Neural crest cell (in vitro differentiated cells): ENCODE results near the gene DDX39A. TPM values are rescaled to one million over a fixed set of nuclear protein-coding genes. Genes with fewer than 3 reads are reported as not detected.
"Not testable (repeated sequence)": the region's sequence is repeated elsewhere in the genome, so short reads cannot be mapped to it uniquely, and the experiment has no call there.

Source experiments
- DNase-seq: peaks from one replicate; pipeline ENCODE4 v3.0.0; 2021; ENCODE audit warnings: low read depth, mixed read lengths, low spot score
- H3K27ac Mint-ChIP-seq: one replicate; pipeline ENCODE4 v1.8.0; 2021; ENCODE audit warnings: mild to moderate bottlenecking, mixed read lengths; ENCODE audit not compliant: unreplicated experiment
- H3K27me3 Mint-ChIP-seq: 2 replicates; pipeline ENCODE4 v1.8.0; 2021; ENCODE audit warnings: low read depth, mild to moderate bottlenecking, mixed read lengths
- H3K36me3 Mint-ChIP-seq: 2 replicates; pipeline ENCODE4 v1.8.0; 2021; ENCODE audit warnings: low read depth, mild to moderate bottlenecking, mixed read lengths
- H3K4me1 Mint-ChIP-seq: 2 replicates; pipeline ENCODE4 v1.8.0; 2021; ENCODE audit warnings: mixed read lengths
- H3K4me3 Mint-ChIP-seq: one replicate; pipeline ENCODE4 v1.8.0; 2021; ENCODE audit warnings: mild to moderate bottlenecking, mixed read lengths
- H3K9me3 Mint-ChIP-seq: 2 replicates; pipeline ENCODE4 v1.8.0; 2021; ENCODE audit warnings: mixed read lengths
- total RNA-seq: library from RNA; stranded (reverse); gene quantifications from 2 replicates; pipeline ENCODE4 v1.2.1, GENCODE V29; 2021
- TF ChIP-seq, protein P1 (sequence below): fragments of 200-600 bp; sonication (generic); conservative IDR thresholded peaks from 2 replicates; pipeline ENCODE4 v1.5.0; 2021; ENCODE audit warnings: antibody characterized with exemption, mild to moderate bottlenecking

DDX39A gene
- total RNA-seq, 1 donor from 2014 or later: 132 TPM

DNA sequence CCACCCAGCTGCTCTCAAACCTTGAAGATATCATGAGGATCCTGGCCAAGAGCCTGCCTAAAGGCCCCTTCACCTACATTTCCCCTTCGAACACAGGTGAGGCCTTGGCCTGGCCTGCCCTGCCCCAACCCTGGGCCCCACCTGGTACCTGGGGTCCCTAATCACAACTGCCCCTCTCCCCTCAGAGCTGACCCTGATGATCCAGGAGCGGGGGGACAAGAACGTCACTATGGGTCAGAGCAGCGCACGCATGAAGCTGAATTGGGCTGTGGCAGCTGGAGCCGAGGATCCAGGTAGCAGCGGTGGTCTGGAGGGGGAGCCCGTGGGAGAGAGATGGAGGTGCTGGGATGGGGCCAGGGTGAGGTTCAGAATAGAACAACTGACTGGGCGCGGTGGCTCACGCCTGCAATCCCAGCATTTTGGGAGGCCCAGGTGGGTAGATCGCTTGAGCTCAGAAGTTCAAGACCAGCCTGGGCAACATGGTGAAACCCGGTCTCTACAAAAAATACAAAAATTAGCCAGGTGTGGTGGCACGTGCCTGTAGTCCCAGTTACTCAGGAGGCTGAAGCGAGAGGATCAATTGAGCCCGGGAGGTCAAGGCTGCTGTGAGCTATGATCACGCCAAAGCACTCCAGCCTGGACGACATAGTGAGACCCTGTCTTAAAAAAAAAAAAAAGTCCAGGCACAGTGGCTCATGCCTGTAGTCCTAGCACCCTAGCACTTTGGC is 17.5 kb downstream of the DDX39A start:
- Mint-ChIP-seq H3K27ac (no peak overlapping the region), H3K4me1 (peaks cover 5% of the 10 kb centered on the region), H3K4me3 (no peak overlapping the region), H3K27me3 (no peaks in the 10 kb centered on the region), H3K9me3 (no peaks in the 10 kb centered on the region), H3K36me3 (no peaks in the 10 kb centered on the region)
- TF ChIP-seq, protein P1, sequence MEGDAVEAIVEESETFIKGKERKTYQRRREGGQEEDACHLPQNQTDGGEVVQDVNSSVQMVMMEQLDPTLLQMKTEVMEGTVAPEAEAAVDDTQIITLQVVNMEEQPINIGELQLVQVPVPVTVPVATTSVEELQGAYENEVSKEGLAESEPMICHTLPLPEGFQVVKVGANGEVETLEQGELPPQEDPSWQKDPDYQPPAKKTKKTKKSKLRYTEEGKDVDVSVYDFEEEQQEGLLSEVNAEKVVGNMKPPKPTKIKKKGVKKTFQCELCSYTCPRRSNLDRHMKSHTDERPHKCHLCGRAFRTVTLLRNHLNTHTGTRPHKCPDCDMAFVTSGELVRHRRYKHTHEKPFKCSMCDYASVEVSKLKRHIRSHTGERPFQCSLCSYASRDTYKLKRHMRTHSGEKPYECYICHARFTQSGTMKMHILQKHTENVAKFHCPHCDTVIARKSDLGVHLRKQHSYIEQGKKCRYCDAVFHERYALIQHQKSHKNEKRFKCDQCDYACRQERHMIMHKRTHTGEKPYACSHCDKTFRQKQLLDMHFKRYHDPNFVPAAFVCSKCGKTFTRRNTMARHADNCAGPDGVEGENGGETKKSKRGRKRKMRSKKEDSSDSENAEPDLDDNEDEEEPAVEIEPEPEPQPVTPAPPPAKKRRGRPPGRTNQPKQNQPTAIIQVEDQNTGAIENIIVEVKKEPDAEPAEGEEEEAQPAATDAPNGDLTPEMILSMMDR: no peak
- DNase-seq: no peak

DNA sequence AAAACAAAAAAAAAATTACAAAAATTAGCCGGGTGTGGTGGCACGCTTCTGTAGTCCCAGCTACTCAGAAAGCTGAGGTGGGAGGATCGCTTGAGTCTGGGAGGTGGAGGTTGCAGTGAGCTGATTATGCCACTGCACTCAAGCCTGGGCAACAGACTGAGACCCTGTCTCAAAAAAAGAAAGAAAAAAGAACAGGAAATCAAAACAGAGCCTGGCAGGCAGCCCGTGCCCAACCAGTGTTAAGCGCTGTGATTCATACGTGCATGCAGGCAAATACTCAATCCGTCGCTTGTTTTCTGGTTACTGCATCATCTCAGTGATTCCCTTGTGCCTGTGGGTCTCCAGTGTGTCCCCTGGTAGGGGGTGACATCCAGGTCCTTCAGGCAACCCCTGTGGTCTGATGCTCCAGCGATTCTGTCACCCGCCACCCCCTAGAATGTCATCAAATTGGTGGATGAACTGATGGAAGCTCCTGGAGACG is 18.1 kb downstream of the DDX39A start:
- Mint-ChIP-seq H3K27ac (peak overlapping the region; percentile 83), H3K9me3 (no peaks in the 10 kb centered on the region), H3K27me3 (no peaks in the 10 kb centered on the region), H3K36me3 (no peaks in the 10 kb centered on the region), H3K4me1 (no peaks in the 10 kb centered on the region), H3K4me3 (no peak overlapping the region)
- DNase-seq: no peak
- TF ChIP-seq, protein P1: no peak

DNA sequence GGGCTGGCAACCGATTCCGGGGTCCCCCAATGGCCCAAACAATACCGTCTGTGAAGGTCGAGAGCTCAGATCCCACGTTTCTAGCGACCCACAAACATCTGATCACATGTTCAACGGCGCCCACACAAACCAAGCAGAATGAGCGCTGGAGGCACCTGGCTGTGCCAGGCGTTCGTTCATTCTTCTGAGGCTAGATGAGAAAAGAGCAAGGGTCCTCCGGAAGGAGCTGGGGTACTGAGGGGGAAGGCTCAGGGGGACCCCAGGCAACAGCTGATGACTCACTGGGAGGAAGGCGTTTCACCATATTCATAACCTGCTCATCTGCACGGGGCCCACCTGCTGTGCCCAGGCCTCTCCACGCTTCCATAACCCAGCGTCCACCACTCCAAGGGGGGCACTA is 22.0 kb downstream of the DDX39A start:
- not testable (repeated sequence) for H3K4me3 Mint-ChIP-seq, H3K4me1 Mint-ChIP-seq, H3K9me3 Mint-ChIP-seq, DNase-seq, H3K27me3 Mint-ChIP-seq, H3K27ac Mint-ChIP-seq, H3K36me3 Mint-ChIP-seq

DNA sequence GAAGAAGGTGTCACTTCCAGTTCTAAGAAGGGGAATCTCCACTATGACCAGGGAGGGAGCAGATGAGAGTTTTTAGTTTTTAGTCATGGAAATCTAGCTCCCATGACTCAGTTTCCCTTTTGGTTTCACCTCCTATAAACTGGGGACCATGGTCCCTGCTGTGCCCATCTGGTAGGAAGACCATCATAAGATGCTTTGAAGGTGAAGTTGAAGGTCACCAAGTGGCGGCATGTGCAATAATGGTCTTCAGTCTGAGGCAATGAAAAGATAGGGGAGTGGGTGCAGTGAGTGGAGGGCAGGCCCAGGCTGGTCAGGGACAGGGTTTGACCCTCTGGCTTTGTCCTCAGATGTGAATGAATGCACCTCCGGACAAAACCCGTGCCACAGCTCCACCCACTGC is 22.4 kb downstream of the DDX39A start:
- not testable (repeated sequence) for H3K9me3 Mint-ChIP-seq, H3K4me3 Mint-ChIP-seq, H3K27me3 Mint-ChIP-seq, H3K27ac Mint-ChIP-seq, H3K4me1 Mint-ChIP-seq, H3K36me3 Mint-ChIP-seq, DNase-seq

DNA sequence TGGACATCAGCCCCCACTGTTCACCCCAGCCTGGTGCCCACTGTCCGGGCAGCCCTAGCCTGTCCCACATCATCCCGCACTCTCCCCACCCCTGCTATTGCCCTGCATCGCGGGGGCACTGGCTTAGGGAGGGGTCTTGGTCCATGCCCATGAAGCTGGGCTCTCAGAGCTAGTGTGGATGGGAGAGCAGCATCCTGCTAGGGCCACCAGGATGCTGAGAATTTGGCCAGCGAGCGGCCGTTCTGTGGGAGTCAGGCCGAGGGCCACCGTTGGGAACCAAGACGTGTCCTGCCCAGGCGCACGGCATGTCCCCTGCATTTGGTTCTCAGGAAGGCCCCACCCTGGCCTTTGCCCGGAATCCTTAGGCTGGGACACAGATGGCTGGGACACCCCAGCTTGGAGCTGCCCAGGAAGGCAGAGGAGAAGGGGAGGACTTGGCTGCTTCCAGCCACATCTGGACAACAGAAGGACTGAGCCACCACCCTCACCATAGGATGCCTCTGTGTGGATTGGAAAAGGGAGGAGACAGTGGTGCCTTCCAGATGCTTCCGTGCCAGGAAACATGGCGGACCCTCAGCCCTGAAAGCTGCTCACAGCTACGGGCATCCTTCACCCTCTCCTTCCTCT is 23.3 kb downstream of the DDX39A start:
- no peaks in the 10 kb centered on the region for H3K4me1 Mint-ChIP-seq
- H3K36me3 Mint-ChIP-seq: no peaks in the 10 kb centered on the region
- DNase-seq: no peak
- TF ChIP-seq, protein P1: no peak
- H3K9me3 Mint-ChIP-seq: no peaks in the 10 kb centered on the region
- no peaks in the 10 kb centered on the region for H3K27me3 Mint-ChIP-seq
- no peak overlapping the region for H3K27ac Mint-ChIP-seq
- no peak overlapping the region for H3K4me3 Mint-ChIP-seq

DNA sequence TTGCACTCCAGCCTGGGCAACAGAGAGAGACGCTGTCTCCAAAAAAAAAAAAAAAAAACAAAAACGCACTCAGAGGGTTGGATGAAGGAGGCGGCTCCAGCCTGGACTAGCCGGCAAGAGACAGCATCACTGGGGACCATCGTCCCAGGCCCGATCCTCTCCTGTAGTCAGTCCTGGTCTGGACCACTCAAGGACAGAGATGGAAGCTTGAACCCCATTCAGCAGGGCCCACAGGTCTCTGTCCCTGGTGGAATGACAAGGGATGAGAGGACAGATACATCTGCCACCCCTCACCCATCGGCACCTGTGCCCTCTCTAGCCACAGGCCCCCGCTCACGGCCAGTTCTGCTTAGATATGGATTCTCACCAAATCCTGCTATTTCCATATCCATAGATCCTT is 23.9 kb downstream of the DDX39A start:
- H3K9me3 Mint-ChIP-seq: no peaks in the 10 kb centered on the region
- H3K27ac Mint-ChIP-seq: no peak overlapping the region
- H3K4me1 Mint-ChIP-seq: no peaks in the 10 kb centered on the region
- no peaks in the 10 kb centered on the region for H3K27me3 Mint-ChIP-seq
- no peak for DNase-seq
- TF ChIP-seq, protein P1: no peak
- no peak overlapping the region for H3K4me3 Mint-ChIP-seq
- no peaks in the 10 kb centered on the region for H3K36me3 Mint-ChIP-seq
